HG02798 (cell line): Measurements from ENCODE around the gene TTLL11.

ENCODE experiments used
- ATAC-seq: cut with Tn5 transposase; IDR thresholded peaks from one replicate; pipeline ENCODE4 v1.9.1; 2021; ENCODE audit warnings: mild to moderate bottlenecking; ENCODE audit not compliant: unreplicated experiment, poor library complexity

Gene TTLL11

GRCh38 chr9:121950441-121950840, 142.7 kb downstream of the TTLL11 start:
- no peak for ATAC-seq

- ATAC-seq = no peak
Observed at GRCh38 chr9:121949766-121950165, 143.3 kb downstream of the TTLL11 start.

DNA sequence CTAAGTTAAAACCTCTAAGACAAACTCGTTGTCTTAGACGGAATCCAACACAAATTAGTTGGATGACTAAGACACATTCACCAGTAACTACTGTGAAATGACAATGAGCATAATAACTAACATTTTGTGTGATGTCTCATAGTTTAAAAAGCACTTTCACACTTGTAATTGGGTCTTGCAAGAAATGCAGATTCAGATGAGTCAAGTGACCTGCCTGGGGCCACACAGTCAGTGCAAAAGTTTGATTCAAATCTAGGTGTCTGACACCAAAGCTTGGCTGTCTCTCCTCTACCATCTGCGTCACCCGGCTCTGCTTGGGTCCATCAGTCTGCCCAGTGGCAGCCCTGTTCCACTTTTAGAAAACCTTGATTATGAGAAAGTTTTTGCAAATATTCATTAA, 143.7 kb downstream of the TTLL11 start:
- no peak for ATAC-seq

GRCh38 chr9:121947775-121948174, 145.3 kb downstream of the TTLL11 start:
- ATAC-seq = no peak

- ATAC-seq = no peak
Observed at GRCh38 chr9:121946465-121946864, 146.6 kb downstream of the TTLL11 start.

GRCh38 chr9:121945849-121946248, 147.3 kb downstream of the TTLL11 start:
- ATAC-seq = no peak

- no peak for ATAC-seq
Observed at GRCh38 chr9:121945281-121945680, 147.8 kb downstream of the TTLL11 start.

- no peak for ATAC-seq
Observed at GRCh38 chr9:121944711-121945191, 148.4 kb downstream of the TTLL11 start.

DNA sequence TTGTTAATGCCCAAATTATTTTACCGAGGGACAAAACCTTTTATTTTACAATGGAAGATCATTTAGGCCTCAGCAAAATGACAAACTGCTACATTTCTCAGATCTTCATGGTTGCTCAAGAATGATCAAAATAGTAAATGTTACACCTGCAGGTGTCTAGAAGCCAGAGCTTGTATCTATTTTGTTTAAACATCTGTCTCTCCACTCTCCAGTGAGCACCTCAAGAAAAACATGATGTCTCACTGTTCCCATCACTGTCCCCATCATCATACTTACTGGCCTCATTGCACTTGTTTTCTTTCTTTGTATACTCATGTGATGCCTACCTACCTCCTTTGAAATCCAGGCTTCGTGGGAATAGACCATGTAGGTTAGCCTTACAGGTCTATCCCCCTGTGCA, 149.6 kb downstream of the TTLL11 start:
- ATAC-seq = no peak

GRCh38 chr9:121942866-121943382, 150.2 kb downstream of the TTLL11 start:
- ATAC-seq = no peak

DNA sequence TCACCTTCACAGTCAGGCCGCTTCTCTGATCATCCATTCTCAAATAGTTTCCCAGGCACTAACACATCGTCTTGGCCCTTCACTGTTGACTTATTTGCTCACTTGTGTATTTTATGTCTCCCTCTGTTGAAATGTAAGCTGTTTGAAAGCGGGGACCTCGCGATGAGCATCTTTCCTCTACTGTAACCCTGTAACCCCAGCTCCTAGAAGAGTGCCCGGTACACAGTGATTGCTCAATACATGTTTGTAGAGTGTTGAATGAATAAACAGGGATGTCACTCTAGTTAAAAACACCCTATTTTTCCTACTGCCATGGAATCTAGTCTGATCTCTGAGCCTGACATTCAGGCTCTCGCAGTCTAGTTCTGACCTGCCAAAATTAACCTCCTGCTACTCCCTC, 150.8 kb downstream of the TTLL11 start:
- ATAC-seq = no peak

GRCh38 chr9:121939643-121940042, 153.5 kb downstream of the TTLL11 start:
- ATAC-seq = no peak

GRCh38 chr9:121938621-121939020, 154.5 kb downstream of the TTLL11 start:
- ATAC-seq = no peak

GRCh38 chr9:121937240-121937639, 155.9 kb downstream of the TTLL11 start:
- ATAC-seq = no peak

DNA sequence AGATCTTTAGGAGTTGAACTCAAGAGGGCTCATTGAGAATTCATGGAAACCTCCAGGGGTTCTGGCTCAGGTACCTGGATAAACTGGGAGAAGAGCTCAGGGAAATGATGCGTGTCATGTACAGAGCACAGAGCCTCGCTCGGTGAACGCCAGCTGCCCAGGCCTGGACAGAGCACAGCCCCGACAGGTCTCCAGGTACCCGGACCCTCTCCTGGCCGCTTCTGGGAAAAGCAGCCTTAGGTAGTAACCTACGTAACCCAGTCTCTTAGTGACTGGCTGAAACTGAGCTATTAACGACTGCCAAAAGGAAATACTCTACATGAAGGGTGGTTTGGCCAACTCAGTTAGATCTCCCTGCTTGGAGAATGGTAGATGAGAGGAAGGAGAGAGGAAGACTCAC, 157.4 kb downstream of the TTLL11 start:
- no peak for ATAC-seq

DNA sequence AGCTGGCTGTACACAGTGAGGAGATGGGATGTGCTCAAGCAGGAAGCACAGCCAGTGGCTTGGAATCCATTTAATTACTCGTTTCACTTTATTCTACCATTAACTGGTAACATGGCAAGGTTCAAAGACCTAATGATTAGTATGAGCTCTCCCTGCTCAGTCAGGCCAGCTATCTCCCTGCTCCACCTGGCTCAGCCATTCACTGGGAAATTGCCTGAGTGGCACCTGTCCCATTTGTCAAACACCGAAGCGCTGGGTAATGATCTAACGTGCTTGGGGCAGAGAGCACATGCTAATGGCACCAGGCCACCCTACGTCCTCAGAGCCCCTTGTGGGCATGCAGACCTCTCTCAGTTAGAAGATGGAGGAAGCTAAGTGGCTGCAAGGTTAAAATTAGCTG, 162.2 kb downstream of the TTLL11 start:
- no peak for ATAC-seq

DNA sequence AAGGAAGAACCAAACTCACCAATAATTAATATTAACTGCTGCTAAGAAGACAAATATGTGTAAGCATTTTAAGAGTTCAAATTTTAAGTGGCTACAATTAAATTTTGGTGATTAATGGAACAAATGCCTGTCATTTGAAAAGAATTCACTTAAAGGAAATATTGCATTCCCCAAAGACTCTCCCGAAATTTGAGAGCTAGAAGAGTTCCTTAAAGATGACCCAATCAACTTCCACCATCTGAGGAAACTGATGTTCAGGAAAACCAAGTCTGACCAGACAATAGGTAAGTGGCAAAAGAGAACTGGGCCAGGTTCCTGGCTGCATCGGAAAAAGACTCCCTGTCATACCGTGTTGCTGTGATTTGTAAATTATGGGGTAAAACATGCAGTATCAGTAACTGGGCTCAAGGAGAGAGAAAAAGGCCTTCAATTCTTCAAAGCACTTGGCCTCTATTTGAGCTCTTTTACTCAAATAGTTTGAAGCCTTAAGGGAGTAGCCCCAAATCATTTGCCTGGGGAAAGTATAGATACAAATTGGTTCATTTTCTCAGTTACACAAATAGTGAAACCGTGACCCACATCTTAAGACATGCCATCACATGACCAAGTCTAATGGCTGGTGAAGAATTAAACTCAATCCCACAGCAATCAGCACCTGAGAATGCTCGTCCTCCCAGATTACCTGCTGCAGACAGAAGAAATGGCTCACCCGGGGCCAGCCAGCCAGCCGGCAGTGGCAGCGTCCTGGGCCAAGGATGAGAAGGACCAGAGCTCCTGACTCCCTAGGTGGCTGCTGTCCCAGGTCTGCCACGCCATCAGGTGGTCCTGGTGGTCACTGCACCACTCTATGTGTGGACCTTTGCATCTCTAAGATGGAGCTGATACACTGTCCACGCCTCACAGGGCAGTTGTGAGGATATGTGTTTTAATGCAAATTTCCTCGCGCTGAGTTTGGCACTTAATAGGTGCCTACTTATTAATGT, 162.9 kb downstream of the TTLL11 start:
- ATAC-seq = no peak

GRCh38 chr9:121927636-121928035, 165.5 kb downstream of the TTLL11 start:
- no peak for ATAC-seq

DNA sequence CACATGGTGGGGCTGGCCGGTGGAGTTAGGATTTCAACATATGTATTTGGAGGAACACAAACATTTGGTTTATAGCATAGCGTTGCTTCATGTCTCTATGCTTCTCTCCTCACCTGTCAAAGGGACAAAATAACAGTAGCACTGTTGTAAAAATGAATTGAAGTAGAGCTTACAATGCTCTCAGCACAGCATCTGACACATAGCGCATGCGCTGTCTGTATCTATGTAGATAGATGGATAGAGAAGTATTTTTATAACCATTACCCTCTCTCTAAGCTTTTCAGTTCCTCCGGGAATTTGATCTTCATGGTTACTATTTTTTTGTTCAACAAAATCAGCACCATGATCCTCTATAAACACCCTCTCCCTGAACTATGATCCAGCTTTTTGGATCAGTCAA, 166.0 kb downstream of the TTLL11 start:
- ATAC-seq = no peak

GRCh38 chr9:121926351-121926801, 166.7 kb downstream of the TTLL11 start:
- ATAC-seq = no peak

DNA sequence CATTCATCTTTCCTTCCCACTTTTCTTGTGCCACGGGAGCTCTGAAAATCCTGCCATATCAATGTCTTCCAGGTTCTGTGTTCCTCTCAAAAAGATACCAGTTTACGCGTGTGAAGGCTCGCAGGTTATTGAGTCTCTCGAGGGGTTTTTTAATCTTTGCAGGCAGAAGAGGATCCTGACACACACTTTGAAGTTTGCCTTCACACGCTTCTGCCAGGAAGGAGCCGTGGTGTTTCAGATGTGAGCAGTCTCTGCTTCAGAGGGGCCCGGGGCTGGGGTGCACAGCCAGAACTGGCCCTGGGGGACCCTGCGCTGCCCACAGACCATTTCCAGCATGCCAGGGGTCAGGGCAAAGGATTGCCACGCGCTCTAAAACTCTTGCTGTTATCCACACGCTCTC, 167.2 kb downstream of the TTLL11 start:
- ATAC-seq = no peak

DNA sequence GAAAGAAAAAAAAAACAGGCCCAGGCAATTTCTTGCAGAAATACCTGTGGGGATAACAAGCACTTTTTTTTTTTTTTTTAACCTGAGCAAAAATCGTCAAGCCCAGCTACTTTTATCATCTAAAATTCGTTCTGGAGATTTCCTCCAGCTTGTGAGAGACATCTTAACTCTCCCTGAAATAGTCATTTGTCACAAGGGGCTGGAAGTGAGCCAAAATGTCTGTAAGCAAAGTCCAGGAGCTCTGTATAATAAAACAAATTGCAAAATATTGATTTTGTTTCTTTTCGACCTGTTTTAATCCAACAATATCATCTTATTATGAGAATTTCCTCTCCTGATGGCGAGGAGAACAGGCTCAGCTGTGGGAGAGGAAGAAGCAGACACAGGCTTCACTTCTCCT, 168.4 kb downstream of the TTLL11 start:
- ATAC-seq = no peak
